HG03064 (cell line): ENCODE measurements around the gene MPZL1.

Source experiments
- ATAC-seq: cut with Tn5 transposase; IDR thresholded peaks from one replicate; pipeline ENCODE4 v1.9.1; 2021; ENCODE audit warnings: low read depth; ENCODE audit not compliant: unreplicated experiment

MPZL1 gene

GRCh38 chr1:167746988-167747655, 25.3 kb downstream of the MPZL1 start:
- ATAC-seq, result no peak

GRCh38 chr1:167747988-167748387, 26.2 kb downstream of the MPZL1 start:
- ATAC-seq, result no peak

GRCh38 chr1:167748906-167749305, 27.1 kb downstream of the MPZL1 start:
- no peak for ATAC-seq

- no peak for ATAC-seq
These were observed 28.0 kb downstream of the MPZL1 start for GRCh38 chr1:167749741-167750140.

GRCh38 chr1:167750641-167751040, 28.9 kb downstream of the MPZL1 start:
- no peak for ATAC-seq

- no peak for ATAC-seq
These were observed 29.9 kb downstream of the MPZL1 start for GRCh38 chr1:167751676-167752075.

- ATAC-seq, result no peak
These were observed 30.6 kb downstream of the MPZL1 start for GRCh38 chr1:167752219-167752985.

- ATAC-seq, result no peak
These were observed 33.9 kb downstream of the MPZL1 start for GRCh38 chr1:167755654-167756053.

GRCh38 chr1:167756730-167757405, 35.1 kb downstream of the MPZL1 start:
- no peak for ATAC-seq

GRCh38 chr1:167757433-167758309, 35.9 kb downstream of the MPZL1 start:
- ATAC-seq, result no peak

- ATAC-seq, result no peak
These were observed 39.6 kb downstream of the MPZL1 start for GRCh38 chr1:167761400-167761799.

GRCh38 chr1:167762061-167762746, 40.4 kb downstream of the MPZL1 start:
- no peak for ATAC-seq

- no peak for ATAC-seq
These were observed 41.9 kb downstream of the MPZL1 start for GRCh38 chr1:167763525-167764220.

GRCh38 chr1:167764458-167765330, 42.9 kb downstream of the MPZL1 start:
- ATAC-seq, result no peak

- ATAC-seq, result no peak
These were observed 43.7 kb downstream of the MPZL1 start for GRCh38 chr1:167765496-167765895.

- no peak for ATAC-seq
These were observed 44.8 kb downstream of the MPZL1 start for GRCh38 chr1:167766538-167766937.

GRCh38 chr1:167767761-167768160, 46.0 kb downstream of the MPZL1 start:
- no peak for ATAC-seq

- ATAC-seq, result no peak
These were observed 48.3 kb downstream of the MPZL1 start for GRCh38 chr1:167770127-167770526.

- ATAC-seq, result no peak
These were observed 50.7 kb downstream of the MPZL1 start for GRCh38 chr1:167772436-167772835.
